IPS-18c (cell line): ENCODE results near the gene DLG2.

ENCODE experiments used
- H3K4me3 ChIP-seq: 2 replicates; pipeline ENCODE4 v1.7.0; 2013; ENCODE audit warnings: low read depth, mild to moderate bottlenecking, low read length, moderate library complexity; ENCODE audit not compliant: insufficient read depth
- H3K9me3 ChIP-seq: one replicate; pipeline ENCODE4 v1.6.1; 2013; ENCODE audit warnings: mild to moderate bottlenecking, low read length, moderate library complexity; ENCODE audit not compliant: control insufficient read depth, insufficient read depth

DLG2 gene

DNA sequence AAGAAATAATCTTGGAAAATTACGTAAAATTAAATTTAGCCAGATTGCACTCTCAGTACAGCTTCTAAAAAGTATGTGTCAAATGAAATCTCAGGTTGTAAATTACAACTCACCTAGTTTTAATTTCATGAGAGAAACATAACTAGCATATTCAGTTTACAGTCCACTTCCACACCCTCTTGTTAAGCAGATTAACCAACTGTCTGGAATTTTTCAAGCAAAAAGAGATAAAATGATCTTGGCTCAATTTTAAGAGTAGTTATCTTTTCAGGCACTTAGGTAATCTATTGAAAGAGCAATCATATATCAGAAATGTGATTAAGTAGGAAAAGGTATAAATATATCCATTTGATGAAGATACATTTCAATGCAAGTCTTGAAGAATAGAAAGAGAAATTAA, 1412.6 kb downstream of the DLG2 start:
- no peak overlapping the region for H3K4me3 ChIP-seq
- no peaks in the 10 kb centered on the region for H3K9me3 ChIP-seq

DNA sequence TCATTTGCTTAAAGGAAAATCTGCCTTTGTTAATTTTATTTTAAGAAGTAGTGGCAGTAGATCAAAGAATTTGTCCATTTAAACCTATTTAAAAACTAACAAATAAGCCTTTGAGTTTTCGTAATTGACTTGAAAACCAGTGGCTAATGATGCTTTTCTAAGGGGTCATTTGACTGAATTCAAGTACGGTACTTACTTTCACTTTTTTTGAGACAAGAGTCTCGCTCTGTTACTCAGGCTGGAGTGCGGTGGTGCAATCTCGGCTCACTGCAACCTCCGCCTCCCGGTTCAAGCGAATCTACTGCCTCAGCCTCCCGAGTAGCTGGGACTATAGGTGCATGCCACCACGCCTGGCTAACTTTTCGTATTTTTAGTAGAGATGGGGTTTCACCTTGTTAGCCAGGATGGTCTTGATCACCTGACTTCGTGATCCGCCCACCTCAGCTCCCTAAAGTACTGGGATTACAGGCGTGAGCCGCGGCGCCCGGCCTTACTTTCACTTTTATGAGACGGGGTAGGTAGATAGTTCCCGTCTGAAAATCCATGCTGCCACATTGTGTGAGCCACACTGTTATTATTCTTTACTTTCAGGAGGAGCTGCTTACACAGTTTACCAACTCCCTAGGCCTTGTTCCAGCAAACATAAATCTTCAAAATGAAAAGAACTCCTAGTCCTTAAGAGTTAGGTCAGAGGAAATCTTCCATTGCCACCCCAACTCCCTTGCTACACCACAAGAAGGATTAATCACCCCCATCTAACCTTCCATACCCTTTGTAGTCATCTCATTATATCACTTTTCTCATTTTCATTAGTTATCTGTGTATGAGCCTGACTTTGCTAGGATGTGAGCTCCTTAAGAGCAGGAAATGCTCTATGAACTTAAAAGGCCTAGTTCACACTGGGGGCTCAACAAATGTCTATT, 1414.4 kb downstream of the DLG2 start:
- Histone ChIP-seq H3K9me3 (no peaks in the 10 kb centered on the region), H3K4me3 (no peak overlapping the region)

DNA sequence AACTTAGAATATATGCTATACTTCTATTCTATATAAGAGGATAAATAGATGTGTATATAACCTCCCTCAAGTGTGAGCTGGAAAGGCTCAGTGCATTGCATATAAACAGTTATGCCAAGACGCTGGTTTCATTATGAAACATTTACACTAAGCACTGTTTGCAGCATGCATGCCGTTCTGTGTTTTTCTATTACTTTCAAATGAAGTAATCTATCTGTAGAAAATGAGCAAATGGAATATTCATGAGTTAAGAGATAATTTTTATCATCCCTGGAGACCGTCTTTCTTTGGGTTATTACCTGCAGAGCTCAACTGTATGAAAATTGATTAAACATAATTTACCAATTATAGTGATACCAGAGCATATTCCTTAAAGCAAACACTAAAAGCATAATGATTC, 1415.2 kb downstream of the DLG2 start:
- Histone ChIP-seq H3K9me3 (no peaks in the 10 kb centered on the region), H3K4me3 (no peak overlapping the region)

DNA sequence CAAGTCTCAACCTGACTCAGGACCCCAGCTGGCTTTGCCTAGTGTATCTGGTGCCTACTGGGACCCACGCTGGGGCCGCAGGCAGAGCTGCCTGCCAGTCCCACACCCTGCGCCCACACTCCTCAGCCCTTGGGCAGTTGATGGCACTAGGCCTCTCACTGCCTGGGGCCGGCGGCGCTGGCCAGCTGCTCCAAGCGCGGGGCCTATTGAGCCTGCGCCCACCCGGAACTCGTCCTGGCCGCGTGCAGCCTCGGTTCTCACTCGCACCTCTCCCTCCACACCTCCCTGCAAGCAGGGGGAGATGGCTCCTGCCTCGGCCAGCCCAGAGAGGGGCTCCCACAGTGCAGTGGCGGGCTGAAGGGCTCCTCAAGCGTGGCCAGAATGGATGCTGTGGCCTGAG, 1432.4 kb downstream of the DLG2 start:
- Histone ChIP-seq H3K4me3 (no peak overlapping the region), H3K9me3 (peaks cover 4% of the 10 kb centered on the region)

DNA sequence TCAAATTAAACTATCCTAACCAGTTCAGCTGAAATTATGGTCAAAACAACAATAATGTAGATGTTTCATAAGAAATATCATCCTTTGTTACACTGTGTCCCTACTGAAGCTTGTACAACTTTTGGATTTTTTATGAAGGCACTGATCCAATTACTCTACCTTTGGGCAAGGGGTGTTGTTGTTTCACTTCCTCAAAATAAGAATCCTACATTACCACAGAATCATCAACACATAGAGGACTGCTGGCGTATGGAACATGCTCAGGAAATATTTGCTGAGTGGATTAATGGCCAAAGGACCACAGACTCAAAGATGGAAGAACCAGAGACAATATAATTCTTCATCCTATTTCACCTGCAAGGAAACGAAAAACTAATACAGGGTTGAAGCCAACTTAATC, 1433.4 kb downstream of the DLG2 start:
- Histone ChIP-seq H3K9me3 (peaks cover 4% of the 10 kb centered on the region), H3K4me3 (no peak overlapping the region)

DNA sequence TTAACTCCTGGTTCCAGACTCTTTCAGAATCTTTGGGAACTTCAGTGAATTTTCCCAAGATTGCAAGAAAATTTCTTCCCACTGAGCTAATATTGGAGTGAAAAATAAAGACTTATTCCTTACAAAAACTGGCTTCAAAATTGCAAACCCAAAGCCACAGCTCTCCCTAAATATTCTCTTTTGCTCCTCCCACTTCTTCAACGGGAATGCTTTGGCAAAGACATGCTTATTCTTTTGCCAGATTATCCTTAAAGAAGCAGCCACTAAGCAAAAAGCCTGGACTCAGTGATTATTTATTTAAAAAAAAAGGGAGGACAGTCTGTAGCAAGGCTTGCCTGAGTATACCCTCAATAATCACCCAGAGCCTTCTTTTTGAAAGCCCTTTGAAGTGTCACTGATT, 1438.6 kb downstream of the DLG2 start:
- Histone ChIP-seq H3K4me3 (no peak overlapping the region), H3K9me3 (no peaks in the 10 kb centered on the region)

DNA sequence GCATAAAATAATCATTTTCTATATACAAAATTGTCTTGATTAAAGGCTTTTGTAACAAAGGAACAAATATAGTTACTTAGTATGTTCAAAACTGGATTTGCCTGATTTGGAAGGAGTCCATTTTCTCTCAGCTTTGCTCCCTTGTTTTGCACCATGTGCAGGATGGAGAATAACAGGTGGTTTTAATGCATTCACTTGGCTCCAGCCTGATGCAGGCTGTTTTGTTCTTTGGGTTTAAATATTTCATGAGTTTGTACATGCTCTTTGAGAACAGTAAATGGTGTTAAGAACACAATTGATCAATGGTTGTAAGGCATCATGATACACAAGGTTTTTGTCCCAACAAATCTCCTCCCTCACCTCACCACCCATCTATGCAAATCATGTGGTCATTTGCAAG, 1454.1 kb downstream of the DLG2 start:
- H3K9me3 ChIP-seq: no peaks in the 10 kb centered on the region

DNA sequence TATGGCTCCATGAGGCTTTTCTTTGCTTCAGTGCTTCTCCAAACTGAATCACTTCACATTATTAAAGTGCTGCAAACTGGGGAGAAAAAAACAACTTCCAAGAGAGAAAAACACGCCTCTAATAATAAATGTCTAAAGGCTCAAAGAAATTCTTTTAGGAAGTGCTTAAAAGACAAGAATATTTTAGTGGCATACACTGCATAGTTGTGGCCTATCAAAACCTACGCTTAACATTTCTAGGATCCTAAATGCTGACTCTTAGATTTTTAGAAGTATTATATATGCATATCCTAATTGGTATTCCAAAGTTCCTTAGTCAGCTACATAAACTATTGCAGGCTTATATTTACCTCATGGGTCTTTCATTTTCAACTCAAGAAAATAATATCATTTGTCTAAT, 1462.0 kb downstream of the DLG2 start:
- Histone ChIP-seq H3K4me3 (no peak overlapping the region), H3K9me3 (no peaks in the 10 kb centered on the region)

More for the DNA sequence above, 1454.1 kb downstream of the DLG2 start:
- H3K4me3 ChIP-seq: no peak overlapping the region

DNA sequence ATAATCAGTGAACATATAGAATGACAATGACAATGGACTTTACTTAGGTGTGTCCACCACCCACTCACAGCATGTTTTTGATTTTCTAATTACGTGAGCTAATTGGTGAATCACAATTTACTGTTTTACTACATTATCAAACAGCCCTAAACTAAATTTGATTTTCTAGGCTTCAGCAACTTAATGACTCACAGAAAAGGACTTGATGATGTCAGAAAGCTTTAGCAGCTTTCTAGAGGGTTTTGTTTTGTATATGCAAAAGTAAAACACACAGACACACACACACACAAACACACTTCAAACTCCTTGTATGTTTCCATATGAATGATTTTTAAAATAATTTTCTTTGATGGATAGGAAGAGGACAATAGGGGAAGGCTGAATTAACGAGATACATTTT, 1462.4 kb downstream of the DLG2 start:
- no peak overlapping the region for H3K4me3 ChIP-seq
- no peaks in the 10 kb centered on the region for H3K9me3 ChIP-seq

DNA sequence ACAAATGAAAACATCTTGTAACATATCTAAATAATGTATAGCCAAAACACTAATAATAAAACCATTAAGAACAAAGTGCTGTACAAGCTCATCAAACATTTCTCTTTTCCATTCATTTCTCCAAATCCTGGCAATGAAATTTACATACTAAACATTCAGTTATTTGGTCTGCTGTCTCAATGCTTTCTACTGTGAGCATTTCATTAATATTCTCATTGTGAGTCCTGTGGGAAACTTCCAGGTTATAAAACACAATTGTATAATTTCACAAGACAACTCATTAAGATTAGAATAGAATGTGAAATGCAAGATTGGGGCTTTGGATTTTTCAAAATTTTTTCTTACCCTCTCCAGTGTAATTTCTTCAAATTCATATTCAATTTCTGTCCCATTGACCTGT, 1464.0 kb downstream of the DLG2 start:
- no peaks in the 10 kb centered on the region for H3K9me3 ChIP-seq

DNA sequence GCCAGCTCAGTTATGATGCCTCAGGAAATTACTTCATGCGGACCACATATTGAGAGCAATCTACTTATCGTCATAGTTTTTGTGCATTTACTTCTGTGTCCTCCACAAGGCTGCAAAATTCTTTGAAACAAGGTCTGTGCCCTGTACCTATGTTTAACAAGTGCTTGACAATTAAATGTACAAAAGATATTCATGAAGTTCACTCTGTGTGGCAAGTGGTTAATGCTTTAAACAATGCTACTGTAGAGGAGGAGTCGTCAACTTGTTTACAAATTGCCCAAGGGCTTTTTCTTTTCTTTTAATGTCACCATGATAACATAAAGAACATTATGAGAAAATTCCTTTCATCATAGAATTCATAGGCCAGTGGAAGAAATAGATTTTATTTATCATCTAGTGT, 1469.5 kb downstream of the DLG2 start:
- no peaks in the 10 kb centered on the region for H3K9me3 ChIP-seq
- no peak overlapping the region for H3K4me3 ChIP-seq

More for the DNA sequence above, 1464.0 kb downstream of the DLG2 start:
- H3K4me3 ChIP-seq: no peak overlapping the region

DNA sequence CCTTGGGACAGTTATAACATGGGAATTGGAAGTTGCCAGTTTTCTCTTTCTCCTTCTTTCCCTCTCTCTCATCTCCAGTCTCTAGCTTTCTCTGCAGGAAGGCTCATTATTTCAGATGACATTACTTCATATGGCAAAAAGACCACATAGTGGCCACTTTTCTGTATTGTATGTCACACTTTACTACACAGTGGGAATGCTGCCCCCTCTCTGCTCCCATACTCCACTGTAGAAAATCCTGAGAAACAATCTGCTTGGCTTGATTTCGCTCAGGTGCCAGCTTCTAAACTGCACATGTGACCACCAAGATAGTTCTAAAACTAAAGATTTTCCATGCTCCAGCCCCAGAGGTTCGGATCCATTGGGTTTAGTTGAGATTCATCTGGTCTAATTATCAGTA, 1480.3 kb downstream of the DLG2 start:
- no peaks in the 10 kb centered on the region for H3K9me3 ChIP-seq
- H3K4me3 ChIP-seq: no peak overlapping the region

DNA sequence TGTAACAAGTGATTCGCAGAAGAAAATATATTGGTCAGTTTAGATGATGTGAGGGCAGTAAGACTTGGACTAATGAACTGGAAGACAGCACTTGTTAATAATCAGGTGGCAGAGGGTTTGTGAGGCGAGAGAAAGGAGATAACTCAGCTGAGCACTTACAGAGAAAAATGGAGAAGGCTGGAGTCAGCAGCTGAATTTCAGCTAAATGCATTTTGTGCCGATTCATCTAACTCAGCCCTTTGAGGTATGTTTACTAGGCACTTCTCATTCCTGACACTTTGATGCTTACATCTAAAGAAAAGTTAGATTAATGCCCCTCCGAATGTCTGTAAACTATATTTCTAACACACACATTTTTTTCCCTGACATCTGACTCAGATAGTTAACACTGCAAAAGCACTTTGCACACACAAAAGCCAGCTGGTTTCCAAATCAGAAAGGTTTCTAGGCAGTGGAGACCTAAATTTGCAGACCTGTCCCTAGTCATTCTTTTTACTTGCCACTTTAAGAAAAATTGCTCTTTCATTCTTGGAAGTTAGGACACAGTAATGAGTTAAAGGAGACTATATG, 1481.4 kb downstream of the DLG2 start:
- no peak overlapping the region for H3K4me3 ChIP-seq
- no peaks in the 10 kb centered on the region for H3K9me3 ChIP-seq

DNA sequence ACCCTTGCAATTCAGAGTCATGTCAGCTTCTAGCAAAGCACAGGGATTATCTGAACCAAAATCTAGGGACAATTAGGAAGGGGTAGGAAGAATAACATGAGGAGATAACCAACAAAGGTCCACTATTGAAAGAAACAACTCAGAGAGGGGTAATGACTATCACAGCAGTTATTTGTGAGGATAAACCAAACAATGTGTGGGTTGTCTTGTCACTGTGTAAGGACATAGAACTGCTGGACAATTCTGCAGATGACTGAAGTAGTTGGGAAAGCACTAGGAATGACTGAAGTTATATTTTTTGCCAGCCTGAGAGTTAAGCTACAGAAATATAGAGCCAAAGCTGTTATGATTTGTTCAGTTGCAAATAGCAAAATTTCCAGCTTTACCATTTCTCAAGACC, 1482.6 kb downstream of the DLG2 start:
- no peaks in the 10 kb centered on the region for H3K9me3 ChIP-seq
- no peak overlapping the region for H3K4me3 ChIP-seq

DNA sequence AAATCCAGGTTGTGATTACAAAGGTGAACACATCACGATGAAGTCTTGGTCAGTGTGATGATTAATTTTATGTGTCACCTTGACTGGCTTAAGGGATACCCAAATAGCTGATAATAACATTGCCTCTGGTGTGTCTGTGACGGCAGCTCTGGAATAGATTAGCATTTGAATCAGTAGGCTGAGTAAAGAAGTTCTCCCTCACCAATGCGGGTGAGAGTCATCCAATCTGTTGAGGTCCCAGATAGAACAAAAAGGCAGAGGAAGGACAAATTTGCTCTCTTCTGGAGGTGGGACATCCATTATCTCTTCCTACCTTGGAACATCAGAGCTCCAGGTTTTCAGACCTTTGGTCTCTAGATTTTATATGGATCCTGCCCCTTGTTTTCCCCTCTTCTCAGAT, 1484.7 kb downstream of the DLG2 start:
- no peaks in the 10 kb centered on the region for H3K9me3 ChIP-seq
- no peak overlapping the region for H3K4me3 ChIP-seq

DNA sequence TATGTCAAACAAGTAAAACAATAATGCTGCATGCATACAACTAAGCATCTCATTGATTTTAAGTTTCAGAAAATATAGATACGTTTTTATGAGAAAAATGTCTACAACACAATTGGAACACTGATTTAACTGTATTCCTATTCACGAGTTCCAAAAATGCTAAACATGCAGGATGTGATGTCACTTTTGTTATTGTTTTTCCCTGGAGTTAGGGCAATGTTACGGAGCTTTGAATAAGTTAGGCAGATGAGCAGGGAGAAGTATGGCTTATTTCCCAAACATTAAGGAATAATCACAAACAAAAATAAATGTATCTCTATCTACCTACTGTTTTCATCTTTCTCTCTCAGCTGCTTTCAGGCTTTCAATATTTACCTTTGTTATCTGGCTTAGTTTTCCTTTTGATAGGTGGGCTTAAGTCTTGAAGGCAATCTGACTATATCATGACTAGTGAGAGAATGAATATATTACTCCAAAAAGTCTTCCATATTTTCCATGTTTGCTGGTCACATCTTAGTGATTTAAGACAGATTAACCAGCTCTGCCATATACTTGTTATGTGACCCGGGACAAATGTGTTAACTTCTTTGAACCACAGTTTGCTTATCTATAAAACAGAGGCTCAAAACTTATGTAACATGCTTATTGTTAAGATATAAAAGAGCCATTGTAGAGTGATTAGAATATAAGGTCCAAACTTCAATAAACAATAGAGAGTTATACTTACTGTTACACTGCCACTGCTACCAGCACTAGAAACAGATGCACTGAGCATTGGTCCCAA, 1486.6 kb downstream of the DLG2 start:
- no peaks in the 10 kb centered on the region for H3K9me3 ChIP-seq
- no peak overlapping the region for H3K4me3 ChIP-seq

DNA sequence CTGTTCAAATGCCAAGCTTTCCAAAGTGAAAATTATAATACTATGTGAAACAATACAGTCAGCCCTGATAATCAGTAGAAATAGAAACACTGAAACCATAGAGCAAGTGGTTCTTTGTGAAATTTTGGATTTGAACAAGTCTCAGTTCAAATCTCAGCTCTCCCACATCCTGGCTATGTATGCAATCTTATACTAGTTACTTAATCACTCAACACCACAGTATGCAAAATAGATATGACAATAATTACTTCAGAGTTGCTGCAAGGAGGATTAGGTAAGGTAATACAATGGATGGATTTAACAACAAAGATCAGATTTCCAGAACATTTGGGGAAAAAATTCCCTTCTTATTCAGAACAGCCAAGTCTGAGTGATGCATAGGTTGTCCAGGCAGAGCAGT, 1489.2 kb downstream of the DLG2 start:
- H3K4me3 ChIP-seq: no peak overlapping the region
- no peaks in the 10 kb centered on the region for H3K9me3 ChIP-seq

DNA sequence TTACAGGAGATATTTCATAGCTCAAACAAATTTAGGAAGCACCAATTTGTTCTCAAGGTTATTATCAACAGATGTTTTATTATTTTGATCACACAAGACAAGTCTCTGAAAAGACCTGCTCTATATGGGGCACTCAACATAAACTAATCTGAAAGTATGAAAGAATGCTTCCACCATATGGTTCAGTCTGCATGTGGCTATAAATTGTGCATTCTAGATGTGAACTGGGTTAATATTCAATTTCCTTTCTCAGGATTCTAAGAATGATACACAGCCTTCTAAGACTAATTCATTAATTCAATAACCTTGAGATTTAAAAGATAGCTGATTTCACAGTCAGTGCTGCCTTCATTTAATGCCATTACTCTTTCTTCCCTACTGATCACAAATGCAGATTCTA, 1489.6 kb downstream of the DLG2 start:
- Histone ChIP-seq H3K9me3 (no peaks in the 10 kb centered on the region), H3K4me3 (no peak overlapping the region)
